Measurements from ENCODE around the gene SLC2A1.
"Not testable (repeated sequence)": the region's sequence is repeated elsewhere in the genome, so short reads cannot be mapped to it uniquely, and the experiment has no call there.

The SLC2A1 gene

DNA sequence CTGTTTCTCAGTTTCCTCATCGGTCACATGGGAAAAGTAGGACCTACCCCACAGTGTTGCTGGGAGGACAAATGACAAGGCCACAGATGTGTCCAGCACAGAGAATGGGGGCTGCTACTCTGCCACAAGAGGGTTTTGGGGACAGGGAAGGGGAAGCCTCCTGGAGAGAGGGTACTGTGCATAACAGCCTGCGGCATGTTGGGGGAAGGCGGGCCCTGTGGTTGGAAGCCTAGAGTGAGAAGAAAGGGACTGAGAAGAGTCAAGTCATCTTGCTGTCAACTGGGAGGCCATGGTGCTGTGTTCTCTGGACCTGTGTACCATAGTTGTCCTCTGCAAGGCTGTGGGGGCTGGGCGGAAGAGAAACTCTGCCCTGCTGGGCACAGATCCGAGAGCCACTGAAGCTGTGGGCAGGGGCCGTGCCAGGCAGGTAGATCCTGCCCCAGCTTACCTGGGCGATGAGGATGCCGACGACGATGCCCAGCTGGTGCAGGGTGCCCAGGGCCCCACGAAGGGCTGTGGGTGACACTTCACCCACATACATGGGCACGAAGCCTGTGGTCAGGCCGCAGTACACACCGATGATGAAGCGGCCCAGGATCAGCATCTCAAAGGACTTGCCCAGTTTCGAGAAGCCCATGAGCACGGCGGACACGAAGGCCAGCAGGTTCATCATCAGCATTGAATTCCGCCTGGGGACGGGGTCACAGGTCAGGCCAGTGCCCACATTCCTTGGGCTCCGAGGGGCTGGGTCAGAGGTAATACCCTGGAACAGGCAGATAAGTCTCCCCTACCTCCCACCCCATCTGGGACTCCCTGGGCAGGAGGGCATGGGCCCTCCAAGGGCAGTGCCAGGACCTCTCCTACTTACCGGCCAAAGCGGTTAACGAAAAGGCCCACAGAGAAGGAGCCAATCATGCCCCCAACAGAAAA is 28.2 kb downstream of the SLC2A1 start:
- no peak overlapping the region for H3K4me3 ChIP-seq (ENCODE audit: low read depth, low read length)

DNA sequence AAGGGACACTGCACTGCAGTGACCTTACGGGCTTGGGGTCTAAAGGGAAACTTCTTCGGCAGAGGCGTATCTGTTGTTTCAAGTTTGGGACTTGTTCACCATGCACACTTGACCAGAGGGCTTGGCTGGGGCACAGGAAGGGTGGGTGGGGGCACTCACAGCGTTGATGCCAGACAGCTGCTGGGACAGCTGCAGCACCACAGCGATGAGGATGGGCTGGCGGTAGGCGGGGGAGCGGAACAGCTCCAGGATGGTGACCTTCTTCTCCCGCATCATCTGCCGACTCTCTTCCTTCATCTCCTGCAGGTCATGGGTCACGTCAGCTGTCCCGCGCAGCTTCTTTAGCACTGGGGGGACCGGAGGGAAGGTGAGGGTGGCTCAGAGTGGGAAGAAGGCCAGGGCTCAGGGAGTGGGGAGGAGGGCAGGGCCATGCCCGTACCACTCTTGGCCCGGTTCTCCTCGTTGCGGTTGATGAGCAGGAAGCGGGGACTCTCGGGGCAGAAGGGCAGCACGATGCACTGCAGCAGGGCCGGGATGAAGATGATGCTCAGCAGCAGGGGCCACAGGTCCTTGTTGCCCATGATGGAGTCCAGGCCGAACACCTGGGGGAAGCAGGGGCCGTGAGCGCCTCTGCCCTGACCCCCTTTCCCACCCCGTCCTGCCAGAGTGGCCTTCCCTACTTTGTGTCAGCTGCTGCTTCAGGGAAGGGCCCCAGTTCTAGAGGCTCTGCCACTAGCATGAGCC is 29.1 kb downstream of the SLC2A1 start:
- H3K4me3 ChIP-seq (ENCODE audit: low read depth, low read length) = no peak overlapping the region

DNA sequence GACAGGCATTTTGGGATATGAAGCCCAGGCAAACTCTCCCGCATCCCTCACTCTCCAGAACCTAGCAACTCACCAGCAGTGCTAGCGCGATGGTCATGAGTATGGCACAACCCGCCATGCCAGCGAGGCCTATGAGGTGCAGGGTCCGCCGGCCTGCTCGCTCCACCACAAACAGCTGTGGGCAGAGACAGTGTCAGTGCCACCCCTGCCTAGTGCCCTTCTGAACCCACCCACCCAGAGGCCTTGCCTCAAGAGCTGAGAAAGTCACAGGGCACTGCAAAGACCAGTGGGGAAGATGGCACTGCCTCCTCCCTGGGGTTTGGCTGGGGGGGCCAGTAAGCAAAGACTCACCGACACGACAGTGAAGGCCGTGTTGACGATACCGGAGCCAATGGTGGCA is 29.8 kb downstream of the SLC2A1 start:
- H3K4me3 ChIP-seq (ENCODE audit: low read depth, low read length) = no peak overlapping the region

DNA sequence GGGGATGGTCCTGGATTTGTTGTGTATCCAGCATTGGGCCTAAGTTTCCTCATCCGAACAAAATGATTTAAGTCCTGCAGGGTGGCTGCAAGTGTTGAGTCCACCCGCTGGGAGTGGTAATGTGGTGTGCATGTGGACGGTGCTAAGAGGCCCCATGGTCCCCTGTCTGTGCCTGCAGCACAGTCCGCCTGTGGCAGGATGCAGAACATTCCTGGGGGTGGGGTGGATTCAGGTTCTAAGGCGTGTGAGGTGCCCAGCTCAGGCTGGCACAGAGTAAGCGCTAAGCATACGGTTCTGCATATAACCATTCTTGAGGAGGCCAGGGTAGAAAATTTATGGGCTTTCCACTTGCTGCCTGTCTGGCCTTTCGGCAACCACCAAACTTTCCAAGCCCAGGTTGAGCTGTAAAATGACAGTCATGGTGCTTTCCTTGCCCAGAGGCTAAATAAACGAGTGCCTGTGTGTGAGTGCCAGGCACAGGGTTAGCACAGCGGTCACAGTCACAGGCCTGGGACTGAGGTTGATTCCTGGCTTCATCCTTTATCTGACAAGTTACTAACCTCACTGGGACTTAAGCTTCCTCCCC is 30.7 kb downstream of the SLC2A1 start:
- H3K4me3 ChIP-seq (ENCODE audit: low read depth, low read length) = no peak overlapping the region

DNA sequence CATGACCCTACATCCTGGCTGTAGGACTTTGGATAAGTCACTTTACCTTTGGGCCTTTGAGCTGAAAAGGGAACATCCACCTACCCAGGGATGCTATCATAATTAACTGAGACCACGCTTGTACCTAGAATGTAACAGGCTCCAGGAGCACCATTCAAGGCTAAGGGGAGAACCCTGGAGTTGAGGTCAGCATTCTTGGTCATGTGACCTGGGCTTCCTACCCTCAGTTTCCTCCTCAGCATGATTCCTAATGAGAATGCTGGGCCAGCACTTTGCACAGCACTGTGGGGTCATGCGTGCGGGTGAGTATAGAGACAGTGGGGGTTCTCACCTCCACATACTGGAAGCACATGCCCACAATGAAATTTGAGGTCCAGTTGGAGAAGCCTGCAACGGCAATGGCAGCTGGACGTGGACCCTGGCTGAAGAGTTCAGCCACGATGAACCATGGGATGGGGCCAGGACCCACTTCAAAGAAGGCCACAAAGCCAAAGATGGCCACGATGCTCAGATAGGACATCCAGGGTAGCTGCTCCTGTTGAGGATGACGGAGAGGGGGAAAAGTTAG is 31.3 kb downstream of the SLC2A1 start:
- H3K4me3 ChIP-seq (ENCODE audit: low read depth, low read length) = no peak overlapping the region

DNA sequence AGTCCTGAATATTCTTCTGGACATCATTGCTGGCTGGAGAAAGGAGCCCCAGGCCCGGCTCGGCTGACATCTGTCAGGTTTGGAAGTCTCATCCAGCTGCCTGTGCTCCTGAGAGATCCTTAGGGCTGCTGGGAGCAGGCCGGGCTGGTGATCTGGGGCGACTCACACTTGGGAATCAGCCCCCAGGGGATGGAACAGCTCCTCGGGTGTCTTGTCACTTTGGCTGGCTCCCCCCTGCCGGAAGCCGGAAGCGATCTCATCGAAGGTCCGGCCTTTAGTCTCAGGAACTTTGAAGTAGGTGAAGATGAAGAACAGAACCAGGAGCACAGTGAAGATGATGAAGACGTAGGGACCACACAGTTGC is 31.8 kb downstream of the SLC2A1 start:
- H3K4me3 ChIP-seq (ENCODE audit: low read depth, low read length) = no peak overlapping the region

DNA sequence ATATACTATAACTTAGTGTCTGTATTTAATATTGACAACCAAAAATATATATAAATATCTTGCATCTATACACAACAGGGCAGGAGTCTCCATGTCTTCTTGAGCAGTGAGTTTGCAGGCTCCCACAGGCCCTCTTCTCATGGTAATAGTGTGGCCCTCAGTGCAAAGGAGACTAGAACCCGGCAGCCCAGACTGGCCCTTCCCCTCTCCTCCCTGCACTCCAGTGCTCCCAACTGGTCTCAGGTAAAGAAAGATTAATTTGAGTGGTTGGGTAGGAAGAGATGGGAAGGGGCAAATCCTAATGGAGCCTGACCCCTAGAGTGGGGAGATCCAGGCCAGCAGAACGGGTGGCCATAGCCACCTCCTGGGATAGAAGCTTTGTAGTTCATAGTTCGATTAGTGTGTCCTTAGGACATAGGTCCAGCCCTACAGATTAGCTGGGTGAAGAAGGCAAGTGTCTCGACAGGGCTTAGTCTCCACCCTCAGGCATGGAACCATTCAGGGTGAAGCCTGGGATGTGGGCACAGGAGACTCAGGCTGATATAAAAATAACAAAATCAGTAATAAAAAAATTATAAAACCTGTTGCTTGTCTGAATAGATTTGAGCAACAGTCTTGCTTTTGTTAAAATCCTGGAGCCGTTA is 32.3 kb downstream of the SLC2A1 start:
- no peak overlapping the region for H3K4me3 ChIP-seq (ENCODE audit: low read depth, low read length)

DNA sequence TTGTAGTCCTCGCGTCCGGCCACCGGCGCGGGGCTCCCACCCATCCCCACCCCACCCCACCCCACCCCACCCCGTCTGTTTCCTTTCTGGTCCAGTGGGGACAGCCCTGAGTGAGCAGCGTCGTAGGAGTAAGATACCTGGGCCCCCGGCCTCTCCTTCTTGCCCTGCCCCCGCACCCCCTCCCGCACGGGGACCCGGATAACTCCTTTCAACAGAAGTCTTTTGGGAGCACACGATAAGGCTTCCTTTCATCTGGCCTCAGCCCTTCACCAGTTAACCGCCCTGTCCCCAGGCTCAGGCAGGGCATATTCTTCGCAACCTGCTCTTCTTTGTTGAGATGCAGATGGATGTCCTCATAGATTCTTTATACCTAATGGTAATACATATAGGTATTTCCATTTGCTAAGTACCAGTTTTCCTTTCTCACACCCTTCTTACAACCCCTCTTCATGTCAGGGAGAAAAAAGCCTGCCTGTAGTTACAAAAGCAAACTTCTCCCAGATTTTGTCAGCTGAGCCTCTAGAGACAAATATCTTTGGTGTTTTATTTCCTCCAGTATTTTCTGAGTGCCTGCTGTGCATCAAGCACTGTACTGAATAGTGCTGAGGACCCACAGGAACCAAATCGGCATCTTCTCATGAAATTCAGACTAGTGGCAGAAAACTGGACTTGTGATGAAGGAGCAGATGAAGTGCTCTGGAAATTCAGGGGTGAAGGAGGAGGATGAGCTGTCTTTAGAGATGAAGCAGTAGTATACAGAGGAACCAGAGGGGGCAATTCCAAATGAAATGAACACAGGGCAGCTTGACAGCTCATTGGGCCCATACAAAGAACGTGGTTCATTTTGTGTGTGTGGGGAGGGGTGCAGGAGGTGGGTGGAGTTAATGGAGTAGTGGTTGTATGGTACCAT is 33.6 kb downstream of the SLC2A1 start:
- peak overlapping the region; percentile 60 for H3K4me3 ChIP-seq (ENCODE audit: low read depth, low read length)

DNA sequence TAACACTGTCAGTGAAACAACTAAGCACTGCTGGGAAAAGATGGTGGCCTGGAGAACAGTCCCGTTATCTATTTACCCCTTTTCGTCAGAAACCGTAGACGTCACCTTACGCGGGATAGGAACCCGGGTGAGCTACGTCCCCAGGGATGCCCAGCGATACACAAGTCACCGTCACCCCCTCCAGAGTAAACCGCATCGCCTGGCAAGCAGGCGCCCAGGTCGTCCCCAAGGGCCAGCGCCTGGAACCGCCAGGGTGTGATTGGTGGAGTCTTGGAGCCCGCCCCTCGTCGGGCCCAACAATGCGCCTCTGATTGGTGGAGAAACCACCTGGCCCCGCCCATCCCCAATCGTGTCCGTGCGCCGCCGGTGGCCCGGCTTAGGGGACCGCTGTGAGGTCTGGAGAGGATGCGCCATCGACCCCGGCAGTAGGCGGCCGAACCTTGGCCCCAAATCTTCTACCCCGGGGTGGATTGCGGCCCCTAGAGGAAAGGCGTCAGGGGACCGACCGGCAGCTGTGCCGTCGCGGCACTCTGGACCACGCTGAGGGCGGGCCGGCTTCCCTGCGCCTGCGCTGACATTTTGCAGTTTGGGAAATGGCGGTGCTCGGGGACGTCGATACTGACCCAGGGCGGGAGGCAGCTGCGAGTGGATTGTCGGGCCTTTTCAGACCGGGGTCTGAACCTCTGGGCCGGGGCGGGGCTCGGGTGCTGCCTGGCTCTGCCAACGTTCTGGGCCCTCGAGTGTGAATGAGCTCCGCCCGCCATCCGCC is 34.4 kb downstream of the SLC2A1 start:
- H3K4me3 ChIP-seq (ENCODE audit: low read depth, low read length) = peak overlapping the region; percentile 60

DNA sequence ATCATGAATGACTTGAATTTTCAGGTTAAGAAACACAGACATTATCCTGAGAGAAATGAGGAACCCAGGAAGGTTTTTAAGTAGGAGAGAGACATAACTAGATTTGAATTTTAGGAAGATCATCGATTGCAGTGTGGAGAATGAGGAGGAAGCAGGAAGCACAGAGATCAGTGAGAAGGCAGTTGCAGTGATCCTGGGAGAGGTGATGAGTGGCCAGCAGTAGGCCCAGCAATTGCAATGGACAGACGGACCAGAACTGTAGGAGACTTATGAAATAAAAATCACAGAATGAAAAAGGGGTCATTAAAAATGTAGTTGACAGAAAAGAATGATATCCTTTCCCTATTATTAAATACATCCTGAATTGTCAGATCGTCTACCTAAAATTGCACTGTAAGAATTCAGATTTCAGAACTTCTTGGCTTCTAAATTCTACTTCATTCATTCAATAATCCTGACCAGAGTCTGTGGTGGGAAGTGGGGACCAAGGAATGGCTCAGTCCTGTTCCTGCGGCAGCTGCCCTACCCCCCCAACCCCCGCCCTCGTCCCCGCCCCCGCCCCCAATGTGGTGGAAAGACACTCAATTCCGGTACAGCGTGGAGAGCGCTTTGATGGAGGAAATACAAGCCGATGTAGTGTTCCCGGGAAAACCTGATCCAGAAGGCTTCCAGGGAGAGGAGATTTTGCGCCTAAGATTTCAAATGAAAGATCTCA is 35.1 kb downstream of the SLC2A1 start:
- H3K4me3 ChIP-seq (ENCODE audit: low read depth, low read length) = peak overlapping the region; percentile 60

DNA sequence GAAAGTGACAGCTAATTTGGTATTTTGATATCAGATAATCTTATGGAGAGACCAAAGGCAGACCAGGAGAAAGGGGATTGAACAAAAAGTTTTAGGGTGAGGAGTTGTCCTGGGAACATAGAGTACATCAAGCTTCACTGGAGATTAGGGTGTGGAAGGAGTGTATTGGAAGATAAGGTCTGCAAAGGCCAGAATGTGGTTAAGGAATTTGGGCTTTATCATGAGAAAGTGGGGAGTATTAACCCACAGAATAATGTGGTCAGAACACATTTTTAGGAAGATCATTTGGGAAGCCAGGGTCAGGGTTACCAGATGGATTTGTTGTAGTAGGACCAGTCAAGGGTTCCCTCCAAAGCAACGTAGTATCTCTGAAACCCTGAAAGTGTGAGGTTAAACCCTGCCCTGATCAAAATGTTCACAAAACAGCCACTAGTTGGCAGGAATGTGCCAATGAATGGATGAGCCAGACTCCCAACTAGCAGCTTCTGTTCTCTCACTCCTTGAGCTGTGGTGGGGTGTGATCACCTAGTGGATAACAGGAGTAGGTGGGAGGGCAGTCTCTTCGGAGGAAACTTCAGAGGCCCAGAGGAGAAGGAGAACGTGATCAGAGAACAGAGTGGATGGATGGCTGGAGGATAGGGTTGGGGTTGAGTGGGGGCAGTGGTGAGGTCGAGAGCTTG is 35.8 kb downstream of the SLC2A1 start:
- H3K4me3 ChIP-seq (ENCODE audit: low read depth, low read length) = no peak overlapping the region

DNA sequence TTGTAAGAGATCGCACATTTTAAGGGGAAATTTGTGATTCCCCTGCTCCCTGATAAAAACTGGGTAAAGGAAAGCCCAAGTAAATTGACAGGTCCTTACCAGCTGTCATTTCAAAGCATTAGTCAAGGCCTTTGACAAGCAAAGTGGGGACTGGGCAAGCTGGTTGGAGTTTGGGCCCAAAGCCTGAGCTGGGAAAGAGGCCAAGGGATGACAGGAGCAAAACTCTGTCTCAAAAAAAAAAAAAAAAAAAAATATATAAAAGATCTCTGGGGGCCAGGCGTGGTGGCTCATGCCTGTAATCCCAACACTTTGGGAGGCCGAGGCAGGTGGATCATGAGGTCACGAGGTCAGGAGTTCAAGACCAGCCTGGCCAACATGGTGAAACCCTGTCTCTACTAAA is 36.9 kb downstream of the SLC2A1 start:
- H3K4me3 ChIP-seq (ENCODE audit: low read depth, low read length) = no peak overlapping the region

DNA sequence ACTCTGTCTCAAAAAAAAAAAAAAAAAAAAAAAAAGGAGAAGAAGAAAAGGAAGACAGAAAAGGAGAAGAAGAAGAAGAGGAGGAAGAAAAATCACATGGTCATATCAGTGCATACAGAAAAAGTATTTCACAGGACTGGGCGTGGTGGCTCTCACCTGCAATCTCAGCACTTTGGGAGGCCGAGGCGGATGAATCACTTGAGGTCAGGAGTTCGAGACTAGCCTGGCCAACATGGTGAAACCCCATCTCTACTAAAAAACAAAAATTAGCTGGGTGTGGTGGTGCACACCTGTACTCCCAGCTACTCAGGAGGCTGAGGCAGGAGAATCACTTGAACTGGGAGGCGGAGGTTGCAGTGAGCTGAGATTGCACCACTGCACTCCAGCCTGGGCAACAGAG is 39.0 kb downstream of the SLC2A1 start:
- not testable (repeated sequence) for H3K4me3 ChIP-seq (ENCODE audit: low read depth, low read length)

DNA sequence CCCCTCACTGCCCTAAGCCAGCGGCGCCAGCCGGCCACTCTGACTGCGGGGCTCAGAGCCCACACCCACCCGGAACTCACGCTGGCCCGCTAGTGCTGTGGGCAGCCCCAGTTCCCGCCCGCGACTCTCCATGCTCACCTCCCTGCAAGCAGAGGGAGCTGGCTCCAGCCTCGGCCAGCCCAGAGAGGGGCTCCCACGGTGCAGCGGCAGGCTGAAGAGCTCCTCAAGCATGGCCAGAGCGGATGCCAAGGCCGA is 41.5 kb downstream of the SLC2A1 start:
- no peak overlapping the region for H3K4me3 ChIP-seq (ENCODE audit: low read depth, low read length)

DNA sequence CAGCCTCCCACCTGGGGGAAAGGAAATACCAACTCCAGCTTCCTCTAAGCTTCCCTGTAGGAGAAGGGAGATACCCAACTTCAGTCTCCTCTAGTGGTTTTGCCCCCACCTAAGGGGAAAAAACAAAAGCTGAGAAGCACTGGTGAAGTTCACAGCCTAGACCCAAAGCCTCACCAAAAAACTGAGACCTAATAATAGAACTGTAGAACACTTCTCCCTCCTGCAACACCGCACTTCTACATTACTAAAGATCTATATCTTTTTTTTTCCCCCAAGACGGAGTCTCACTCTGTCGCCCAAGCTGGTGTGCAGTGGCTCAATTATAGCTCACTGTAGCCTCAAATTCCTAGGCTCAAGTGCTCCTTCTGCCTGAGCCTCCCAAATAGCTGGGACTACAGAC is 43.2 kb downstream of the SLC2A1 start:
- H3K4me3 ChIP-seq (ENCODE audit: low read depth, low read length) = no peak overlapping the region

DNA sequence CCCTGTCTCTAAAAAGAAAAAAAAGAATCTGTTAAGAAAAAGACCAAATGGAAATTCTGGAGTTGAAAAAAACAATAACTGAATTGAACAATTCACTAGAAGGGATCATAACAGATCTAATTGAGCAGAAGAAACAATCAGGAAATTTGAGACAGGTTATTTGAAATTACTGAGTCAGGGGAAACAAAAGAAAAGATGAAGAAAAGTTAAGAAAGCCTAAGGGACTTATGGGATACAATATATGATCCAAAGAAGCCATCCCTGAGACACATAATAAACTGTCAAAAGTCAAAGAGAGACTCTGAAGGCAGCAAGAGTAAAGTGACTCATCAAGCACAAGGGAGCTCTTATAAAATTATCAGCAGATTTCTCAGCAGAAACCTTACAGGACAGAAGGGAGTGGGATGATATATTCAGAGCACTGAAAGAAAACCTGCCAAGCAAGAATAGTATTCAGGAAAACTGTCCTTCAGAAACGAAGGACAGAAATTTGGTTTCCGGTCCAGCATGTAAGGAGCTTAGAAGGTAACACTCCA is 44.5 kb downstream of the SLC2A1 start:
- no peak overlapping the region for H3K4me3 ChIP-seq (ENCODE audit: low read depth, low read length)

DNA sequence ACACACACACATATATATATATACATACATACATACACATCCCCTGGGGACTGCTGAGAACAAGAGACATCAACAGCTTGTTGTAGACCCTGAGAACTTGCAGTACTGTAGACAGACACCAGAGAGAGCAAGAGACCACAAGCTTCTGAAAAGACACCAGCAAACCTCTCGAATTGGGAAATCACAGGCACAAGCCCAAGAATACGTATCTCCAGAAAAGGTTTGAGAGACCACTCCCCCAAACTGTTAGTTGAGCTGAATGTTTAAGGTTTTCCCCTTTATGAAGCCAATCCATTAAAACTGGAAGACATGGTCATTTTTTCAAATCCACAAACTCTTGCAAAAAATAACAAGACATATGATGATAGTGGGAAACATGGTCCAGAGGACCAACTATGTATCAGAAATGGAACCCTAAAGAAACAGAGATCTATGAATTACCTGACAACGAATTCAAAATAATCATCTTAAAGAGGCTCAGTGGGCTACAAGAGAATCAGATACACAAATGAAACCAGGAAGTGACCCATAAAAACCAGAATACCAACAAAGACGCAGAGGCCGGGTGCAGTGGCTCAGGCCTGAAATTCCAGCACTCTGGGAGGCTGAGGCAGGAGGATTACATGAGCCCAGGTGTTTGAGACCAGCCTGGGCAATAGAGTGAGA is 45.1 kb downstream of the SLC2A1 start:
- no peak overlapping the region for H3K4me3 ChIP-seq (ENCODE audit: low read depth, low read length)

DNA sequence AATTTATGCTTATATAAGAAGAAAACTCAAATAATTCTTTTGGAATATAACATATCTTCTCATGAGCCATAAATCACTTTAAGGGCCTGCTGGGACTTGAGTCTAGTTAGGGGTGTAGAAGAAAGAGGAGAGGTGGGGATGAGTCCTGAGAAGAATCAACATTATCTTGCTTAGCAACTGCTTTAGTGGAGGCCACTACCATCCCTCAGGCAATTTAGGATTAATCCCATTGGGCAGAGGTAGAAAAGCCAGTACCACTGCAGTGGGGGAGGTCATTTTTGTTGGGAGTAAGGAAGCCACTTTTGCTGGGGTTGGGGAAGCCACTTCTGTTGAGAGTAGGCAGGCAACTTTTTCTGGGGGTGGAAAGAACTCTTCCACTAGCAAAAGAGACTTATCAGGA is 47.7 kb downstream of the SLC2A1 start:
- no peak overlapping the region for H3K4me3 ChIP-seq (ENCODE audit: low read depth, low read length)
